Germinal center (tissue), 1 donor: Measurements from ENCODE around the gene OR2A42.
"Not testable (repeated sequence)": the region's sequence is repeated elsewhere in the genome, so short reads cannot be mapped to it uniquely, and the experiment has no call there.

Experiments
- DNase-seq: peaks from one replicate; pipeline ENCODE4 v3.0.0; 2012; ENCODE audit warnings: mixed read lengths, low spot score

Gene OR2A42

DNA sequence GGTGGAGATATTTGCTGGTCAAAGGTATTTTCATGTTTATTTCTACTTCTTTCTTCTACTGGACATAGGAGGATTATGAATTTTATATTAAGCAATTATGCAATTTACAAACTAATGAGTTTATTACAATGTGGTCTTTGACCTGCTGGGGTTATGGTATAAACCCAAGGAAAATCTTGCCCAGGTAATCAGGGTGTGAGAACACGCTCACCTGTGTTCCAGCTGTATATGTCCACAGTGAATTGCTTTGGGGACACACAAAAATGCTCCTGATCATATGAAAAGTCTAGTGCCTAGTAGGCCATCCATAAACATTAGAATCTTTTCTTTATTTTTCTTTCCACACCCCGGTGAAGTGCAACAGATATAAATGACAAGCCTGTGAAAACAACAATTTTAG is at the start of gene OR2A42:
Gene OR2A42, minus strand, starts transcription at position 241 of the 400 bp plus-strand sequence. CDS start 6,762 bp downstream, outside the sequence.
- DNase-seq: not testable (repeated sequence)

DNA sequence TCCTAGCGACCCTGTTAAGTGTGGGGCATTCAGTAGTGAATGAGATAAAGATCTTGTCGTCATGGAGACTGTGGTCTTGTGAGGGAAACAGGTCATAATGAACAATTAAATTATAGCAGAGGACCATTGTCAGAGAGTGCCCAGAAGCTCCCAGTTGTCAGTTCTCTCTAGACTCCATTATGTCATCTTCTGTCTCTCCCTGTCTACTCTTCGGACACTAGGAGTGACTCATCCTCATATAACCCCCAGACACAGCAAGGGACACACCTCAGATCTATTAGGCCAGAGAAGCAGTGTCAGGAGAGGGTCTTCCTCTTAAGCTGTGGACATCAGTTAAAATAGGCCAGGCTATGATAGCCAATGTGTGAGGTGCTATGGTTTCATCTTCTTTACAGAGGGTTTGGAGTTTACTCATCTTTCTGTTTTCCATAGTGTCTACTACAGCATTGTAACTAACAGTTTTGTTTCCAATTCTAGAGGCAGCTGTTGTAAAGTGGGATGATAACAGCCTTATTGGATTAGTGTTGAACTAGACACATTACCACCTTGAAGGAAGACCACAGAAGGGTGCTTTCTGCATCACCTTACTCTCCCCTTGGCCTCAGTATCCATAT is 47.9 kb upstream of the OR2A42 start:
- not testable (repeated sequence) for DNase-seq

DNA sequence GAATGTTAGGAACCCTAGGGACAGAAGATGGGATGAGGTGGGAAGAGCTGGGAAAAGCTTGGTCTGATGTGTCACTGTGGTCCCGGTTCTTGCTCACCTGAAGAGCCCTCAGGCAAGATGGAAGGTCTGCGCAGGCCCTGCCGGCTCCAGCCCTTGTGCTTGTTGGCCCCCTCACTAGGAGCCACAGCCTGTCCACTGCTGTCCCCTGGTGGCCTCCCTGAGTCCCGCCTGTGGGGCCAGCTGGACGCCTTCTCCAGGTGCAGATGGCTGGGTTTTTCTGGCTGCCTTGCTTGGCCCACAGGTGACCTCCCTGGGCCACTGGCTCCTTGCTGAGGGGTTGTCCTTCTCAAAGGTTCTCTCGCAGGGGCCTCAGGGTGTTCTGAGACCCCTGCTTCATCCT is 44.3 kb upstream of the OR2A42 start:
- not testable (repeated sequence) for DNase-seq

- DNase-seq: not testable (repeated sequence)
Measured at GRCh38 chr7:144282490-144282889, 43.1 kb upstream of the OR2A42 start.

DNA sequence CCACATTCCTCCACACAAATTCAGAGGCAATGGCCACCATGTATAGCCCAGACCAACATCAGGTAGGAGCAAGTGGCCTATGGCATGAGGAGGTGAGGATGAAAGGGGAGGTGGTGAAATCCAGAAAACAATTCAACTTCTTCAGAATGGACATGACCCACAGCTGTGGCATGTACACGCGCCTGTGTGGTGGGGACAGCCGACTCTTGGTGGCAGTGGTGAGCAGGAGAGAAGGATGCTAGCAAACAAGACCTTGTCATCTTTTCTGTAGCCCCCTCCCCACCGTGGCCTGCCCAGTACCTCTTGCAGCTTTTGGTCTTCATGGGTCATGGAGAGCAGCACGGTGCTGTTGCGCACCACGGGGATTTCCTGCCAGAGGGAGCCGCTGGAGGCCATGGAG is 42.6 kb upstream of the OR2A42 start:
- not testable (repeated sequence) for DNase-seq

DNA sequence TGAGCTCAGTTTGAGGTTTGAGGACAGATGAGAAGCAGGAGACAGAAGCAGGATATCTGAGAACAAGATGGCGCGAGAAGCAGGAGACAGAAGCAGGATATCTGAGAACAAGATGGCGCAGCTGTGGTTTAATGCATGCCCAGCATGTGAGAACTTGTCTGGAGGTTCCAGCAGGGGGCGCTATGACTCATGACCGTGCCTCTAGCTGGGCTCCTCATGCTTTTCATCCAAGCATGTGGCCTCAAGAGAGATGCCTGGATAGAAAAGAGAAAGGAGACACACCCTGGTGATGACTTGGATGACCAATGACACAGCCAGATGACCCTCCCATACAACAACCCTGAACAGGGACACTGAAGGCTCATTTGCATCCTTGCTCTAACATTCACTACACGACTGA is 40.6 kb upstream of the OR2A42 start:
- not testable (repeated sequence) for DNase-seq

DNA sequence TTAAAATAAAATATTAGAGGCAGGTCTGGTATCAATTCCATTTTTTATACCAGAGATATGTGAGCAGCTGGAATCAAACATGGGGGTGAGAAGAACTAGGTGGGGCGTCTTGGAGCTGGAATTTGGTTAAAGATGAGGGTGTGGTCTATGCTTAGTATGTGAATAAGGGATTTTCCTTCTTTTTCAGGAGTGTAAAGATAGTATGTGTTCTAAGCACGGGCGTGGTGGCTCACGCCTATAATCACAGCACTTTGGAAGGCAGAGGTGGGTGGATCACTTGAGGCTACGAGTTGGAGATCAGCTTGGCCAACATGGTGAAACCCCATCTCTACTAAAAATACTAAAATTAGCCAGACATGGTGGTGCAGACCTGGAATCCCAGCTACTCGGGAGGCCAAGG is 35.9 kb upstream of the OR2A42 start:
- DNase-seq: not testable (repeated sequence)

- not testable (repeated sequence) for DNase-seq
Measured at GRCh38 chr7:144269188-144269587, 29.8 kb upstream of the OR2A42 start, which contains the start of gene CTAGE8. CTAGE8 (minus strand) TSS chr7:144269288; CDS start chr7:144269250, 38 bp downstream.

DNA sequence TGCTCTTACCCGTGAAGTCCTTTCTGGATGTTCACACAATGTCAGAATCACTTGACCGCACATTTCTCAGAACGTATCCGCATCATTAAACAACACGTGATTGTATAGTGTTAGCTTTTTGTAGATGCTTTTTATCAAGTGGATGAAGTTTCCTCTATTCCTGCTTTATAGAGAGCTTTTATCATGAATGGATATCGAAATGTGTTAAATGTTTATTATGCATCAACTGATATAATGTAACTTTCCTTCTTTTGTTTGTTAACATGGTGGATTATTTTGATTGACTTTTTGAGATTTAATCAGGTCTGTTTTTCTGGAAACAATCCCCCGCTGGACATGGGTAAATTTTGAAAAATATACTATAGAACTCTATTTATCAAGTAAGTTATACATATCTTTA is 25.3 kb upstream of the OR2A42 start, which contains the start of gene OR2A7:
Gene OR2A7, minus strand, starts transcription at position 101 of the 400 bp plus-strand sequence. CDS start 5,164 bp downstream, outside the sequence.
- DNase-seq: not testable (repeated sequence)

GRCh38 chr7:144262128-144262527 is 22.7 kb upstream of the OR2A42 start:
- not testable (repeated sequence) for DNase-seq

- not testable (repeated sequence) for DNase-seq
Measured at GRCh38 chr7:144259067-144259466, 19.7 kb upstream of the OR2A42 start.

- no peak for DNase-seq
Measured at GRCh38 chr7:144256112-144256511, 16.7 kb upstream of the OR2A42 start.

- DNase-seq: no peak
Measured at GRCh38 chr7:144255471-144255897, 16.1 kb upstream of the OR2A42 start.

- not testable (repeated sequence) for DNase-seq
Measured at GRCh38 chr7:144252307-144252706, 12.9 kb upstream of the OR2A42 start.

DNA sequence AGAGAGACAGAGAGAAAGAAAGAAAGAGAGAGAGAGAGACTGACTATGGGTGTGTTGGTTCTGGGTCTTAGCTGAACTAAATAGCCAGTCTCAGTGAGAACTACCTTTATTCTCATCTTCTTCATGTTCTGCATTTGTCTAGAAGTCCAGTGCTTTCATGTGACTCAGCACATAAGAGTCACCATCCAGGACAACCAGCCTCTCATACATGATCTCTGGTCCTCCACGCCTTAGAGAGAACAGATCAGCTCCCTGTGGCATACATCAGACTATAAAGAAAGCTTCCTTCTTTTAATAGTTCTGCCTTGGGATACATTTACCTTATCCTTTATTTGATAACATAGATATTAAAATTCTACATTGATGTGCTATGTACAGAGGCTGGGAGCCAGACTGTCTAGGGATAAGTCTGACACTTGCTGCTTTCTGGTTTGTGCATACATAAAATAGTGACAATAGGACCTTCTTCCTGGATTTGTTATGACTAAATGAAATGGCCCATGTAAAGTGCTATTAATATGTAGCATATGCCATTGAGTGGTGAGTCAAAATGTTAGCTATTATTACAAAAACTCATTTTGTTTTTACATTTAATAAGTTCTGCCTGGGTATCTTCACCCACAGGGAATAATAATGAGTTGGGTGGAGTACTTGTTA is 8.4 kb upstream of the OR2A42 start:
- not testable (repeated sequence) for DNase-seq

GRCh38 chr7:144246967-144247366 is 7.6 kb upstream of the OR2A42 start:
- not testable (repeated sequence) for DNase-seq

DNA sequence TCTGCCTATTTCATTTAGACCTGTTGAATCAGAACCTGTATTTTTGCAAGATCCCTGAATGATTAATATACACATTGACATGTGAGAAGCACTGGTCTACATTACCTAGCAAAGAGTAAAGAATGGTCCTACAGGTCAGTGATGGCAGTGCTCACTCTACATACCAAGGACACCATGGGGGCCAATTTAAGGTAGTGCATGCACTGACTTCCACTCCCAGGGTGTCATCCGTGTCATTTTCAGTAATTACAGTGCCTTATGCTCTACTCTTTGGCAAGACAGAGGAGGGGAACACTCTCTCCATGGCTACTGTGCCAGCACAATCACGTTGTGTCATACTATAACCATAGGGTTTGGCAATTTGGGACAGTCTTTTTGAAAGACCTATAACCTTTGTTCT is 6.0 kb upstream of the OR2A42 start:
- not testable (repeated sequence) for DNase-seq

DNA sequence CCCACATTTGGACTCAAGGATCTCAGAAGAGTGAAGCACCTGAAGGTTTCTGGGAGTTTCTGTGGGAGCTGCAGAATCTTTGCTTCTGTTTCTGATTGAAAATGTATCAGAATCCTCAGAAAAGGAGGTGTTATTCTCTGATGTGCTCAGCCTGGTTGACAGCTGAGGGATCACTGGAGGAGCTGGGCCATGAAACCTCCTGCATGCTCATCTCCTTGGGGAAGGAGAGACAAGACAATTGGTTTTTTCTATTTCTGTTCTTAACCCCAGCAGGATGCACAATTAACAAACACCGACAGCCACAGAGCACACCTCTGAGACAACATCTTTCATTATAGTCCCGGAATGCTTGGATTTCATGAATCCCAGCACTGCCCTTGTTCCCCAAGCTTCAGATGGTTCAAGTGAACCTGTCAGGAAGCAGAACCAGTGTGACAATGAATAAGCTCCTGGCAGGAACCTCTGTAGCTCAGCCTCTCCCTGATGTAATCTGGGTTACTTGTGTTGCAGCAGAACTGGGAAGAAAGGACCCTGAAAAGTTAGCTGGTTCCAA is 799 bp downstream of the OR2A42 start:
- not testable (repeated sequence) for DNase-seq

DNA sequence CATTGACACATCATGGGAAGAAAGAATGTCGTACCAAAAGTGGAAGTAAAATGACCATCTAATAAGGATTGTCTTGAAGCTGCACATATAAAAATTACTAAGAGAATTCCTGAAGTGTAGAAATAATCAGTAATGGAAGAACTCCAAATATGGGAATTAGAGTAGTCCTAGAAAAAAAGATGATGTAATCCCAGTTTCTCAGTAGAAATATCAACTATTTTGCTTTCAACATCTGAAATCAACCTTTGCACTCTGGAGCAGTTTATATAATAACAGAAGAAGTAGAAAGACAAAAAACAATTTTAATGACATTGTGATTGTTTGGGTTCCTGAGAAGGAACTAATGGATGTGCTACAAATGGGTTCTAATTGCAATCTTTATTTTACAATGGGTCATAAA is 6.4 kb downstream of the OR2A42 start:
- DNase-seq: not testable (repeated sequence)

GRCh38 chr7:144231027-144231426 is 8.4 kb downstream of the OR2A42 start:
- DNase-seq: not testable (repeated sequence)

DNA sequence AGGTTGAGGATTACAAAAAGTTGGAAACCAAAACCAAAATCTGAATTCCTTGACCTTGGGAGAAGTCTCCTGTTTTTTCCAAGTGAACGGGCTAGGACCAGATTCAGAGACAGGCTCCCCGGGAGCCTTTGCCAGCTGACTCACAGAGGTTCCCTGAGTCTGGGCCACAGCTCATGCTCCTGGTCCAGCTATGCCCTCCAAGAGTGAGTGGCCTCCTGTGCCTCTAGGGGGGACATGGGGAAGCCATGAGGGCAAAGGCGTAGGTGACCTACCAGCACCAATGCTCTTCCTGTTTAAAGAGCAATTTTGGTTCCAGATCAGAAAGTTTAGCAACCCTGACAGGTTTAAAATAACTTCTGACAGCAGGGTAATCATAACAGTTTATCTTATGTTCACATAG is 10.6 kb downstream of the OR2A42 start:
- not testable (repeated sequence) for DNase-seq

DNA sequence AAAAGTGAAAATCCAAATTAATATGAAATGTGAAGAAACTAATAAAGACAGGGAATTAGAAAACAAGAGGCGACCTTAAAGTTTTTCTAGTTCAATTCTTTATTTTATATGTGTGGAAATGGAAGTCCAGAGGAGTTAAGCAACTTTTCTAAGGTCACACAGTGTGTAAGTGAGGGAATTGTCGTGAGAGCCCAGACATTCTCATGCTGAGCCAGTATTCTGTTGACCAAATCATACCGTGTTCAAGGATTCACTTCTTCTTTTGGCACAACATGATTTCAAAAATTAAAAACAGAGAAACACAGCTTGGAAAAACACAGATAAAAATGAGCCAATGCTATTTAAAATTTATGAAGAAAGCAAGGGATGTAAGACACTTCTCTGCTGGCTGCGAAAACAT is 12.5 kb downstream of the OR2A42 start:
- DNase-seq: not testable (repeated sequence)

GRCh38 chr7:144223675-144224074 is 15.7 kb downstream of the OR2A42 start:
- not testable (repeated sequence) for DNase-seq
